GM23338 (cell line): ENCODE results near the gene EXOC6. TPM values are rescaled to one million over a fixed set of nuclear protein-coding genes. Genes with fewer than 3 reads are reported as not detected.

Experiments
- ATAC-seq: fragments of 200-7000 bp; cut with Tn5 transposase; 3 replicates; pipeline ENCODE4 v1.9.1; 2020
- DNase-seq: peaks from one replicate; pipeline ENCODE4 v3.0.0-alpha.2; 2015; ENCODE audit warnings: low spot score
- H2AFZ ChIP-seq: fragments of 200-600 bp; sonication (generic); 2 replicates; pipeline ENCODE4 v1.8.0; 2016; ENCODE audit warnings: antibody characterized with exemption, mild to moderate bottlenecking, moderate library complexity
- H3F3A ChIP-seq: fragments of 200-600 bp; sonication (generic); replicated peaks from 2 replicates; pipeline ENCODE4 v1.8.0; 2017; ENCODE audit warnings: antibody characterized with exemption, mixed run types, low read depth
- H3K27ac ChIP-seq: fragments of 200-600 bp; sonication (generic); 2 replicates; pipeline ENCODE4 v1.6.1; 2016; ENCODE audit warnings: low read depth
- H3K27me3 ChIP-seq: fragments of 200-600 bp; sonication (generic); 2 replicates; pipeline ENCODE4 v1.8.0; 2016; ENCODE audit warnings: mild to moderate bottlenecking, mixed run types, moderate library complexity; ENCODE audit not compliant: insufficient read depth
- H3K36me3 ChIP-seq: fragments of 200-600 bp; sonication (generic); 2 replicates; pipeline ENCODE4 v1.8.0; 2016; ENCODE audit warnings: mild to moderate bottlenecking; ENCODE audit not compliant: insufficient read depth
- H3K4me1 ChIP-seq: fragments of 200-600 bp; sonication (generic); 2 replicates; pipeline ENCODE4 v1.8.0; 2016; ENCODE audit warnings: mild to moderate bottlenecking, moderate library complexity; ENCODE audit not compliant: insufficient read depth
- H3K4me2 ChIP-seq: fragments of 200-600 bp; sonication (generic); 2 replicates; pipeline ENCODE4 v1.7.1; 2017; ENCODE audit warnings: mixed run types
- H3K4me3 ChIP-seq: fragments of 200-600 bp; sonication (generic); 2 replicates; pipeline ENCODE4 v1.6.1; 2016; ENCODE audit warnings: mixed run types
- H3K79me2 ChIP-seq: fragments of 200-600 bp; sonication (generic); replicated peaks from 2 replicates; pipeline ENCODE4 v1.8.0; 2017; ENCODE audit warnings: mild to moderate bottlenecking; ENCODE audit not compliant: insufficient read depth
- H3K9me2 ChIP-seq: fragments of 200-600 bp; sonication (generic); 2 replicates; pipeline ENCODE4 v1.8.0; 2017; ENCODE audit not compliant: insufficient read depth
- H4K20me1 ChIP-seq: fragments of 200-600 bp; sonication (generic); replicated peaks from 2 replicates; pipeline ENCODE4 v1.8.0; 2017; ENCODE audit warnings: mild to moderate bottlenecking; ENCODE audit not compliant: insufficient read depth
- H3K27ac Mint-ChIP-seq: 2 replicates; pipeline ENCODE4 v1.8.0; 2020; ENCODE audit warnings: inconsistent platforms, mild to moderate bottlenecking, moderate library complexity, mixed read lengths
- H3K27me3 Mint-ChIP-seq: 3 replicates; pipeline ENCODE4 v1.8.0; 2022; ENCODE audit warnings: low read depth, mild to moderate bottlenecking, moderate library complexity, mixed read lengths, inconsistent platforms; ENCODE audit not compliant: insufficient read depth, poor library complexity
- H3K36me3 Mint-ChIP-seq: 3 replicates; pipeline ENCODE4 v1.8.0; 2021; ENCODE audit warnings: low read depth, mild to moderate bottlenecking, inconsistent platforms, moderate library complexity, mixed read lengths
- H3K4me1 Mint-ChIP-seq: 3 replicates; pipeline ENCODE4 v1.8.0; 2020; ENCODE audit warnings: mild to moderate bottlenecking, inconsistent platforms, mixed read lengths
- H3K4me3 Mint-ChIP-seq: 3 replicates; pipeline ENCODE4 v1.8.0; 2021; ENCODE audit warnings: moderate library complexity, mild to moderate bottlenecking, inconsistent platforms, mixed read lengths
- H3K9me3 Mint-ChIP-seq: 3 replicates; pipeline ENCODE4 v1.8.0; 2020; ENCODE audit warnings: moderate library complexity, mild to moderate bottlenecking, inconsistent platforms, mixed read lengths
- CTCF ChIP-seq, 2 experiments: fragments of 200-600 bp in 1 of 2; sonication (generic) in 1 of 2; conservative IDR thresholded peaks; 2 replicates each; pipeline versions ENCODE4 v1.5.1 to v1.6.1; 2016 to 2017; ENCODE audit warnings: antibody characterized with exemption in 2 of 2, low read depth in 2 of 2, mild to moderate bottlenecking in 2 of 2, moderate library complexity in 1 of 2
- ETS1 ChIP-seq: IDR thresholded peaks from 2 replicates; pipeline ENCODE4 v1.6.1; 2016; ENCODE audit warnings: antibody characterized with exemption
- EZH2 ChIP-seq: fragments of 200-600 bp; sonication (generic); IDR thresholded peaks from one replicate; pipeline ENCODE4 v1.8.0; 2017; ENCODE audit warnings: antibody characterized with exemption, mild to moderate bottlenecking, low read depth; ENCODE audit not compliant: unreplicated experiment
- EZH2phosphoT487 ChIP-seq: fragments of 200-600 bp; sonication (generic); IDR thresholded peaks from one replicate; pipeline ENCODE4 v1.8.1; 2018; ENCODE audit warnings: antibody characterized with exemption; ENCODE audit not compliant: unreplicated experiment
- POLR2AphosphoS5 ChIP-seq: IDR thresholded peaks from 2 replicates; pipeline ENCODE4 v1.6.1; 2016; ENCODE audit warnings: antibody characterized with exemption, low read depth
- REST ChIP-seq: IDR thresholded peaks from one replicate; pipeline ENCODE4 v1.6.1; 2018; ENCODE audit warnings: antibody characterized with exemption; ENCODE audit not compliant: unreplicated experiment
- STAT1 ChIP-seq: IDR thresholded peaks from one replicate; pipeline ENCODE4 v1.6.1; 2016; ENCODE audit warnings: antibody characterized with exemption; ENCODE audit not compliant: unreplicated experiment
- ZNF114 ChIP-seq: fragments of 250-450 bp; sonication (Bioruptor Pico); IDR thresholded peaks from 2 replicates; pipeline ENCODE4 v1.5.0; 2020; ENCODE audit warnings: mild to moderate bottlenecking, moderate library complexity
- polyA plus RNA-seq: library from polyadenylated mRNA; unstranded; fragments of >200 nt; fragmentation: Nextera tagmentation; extraction: Ambion mirVana; gene quantifications from 2 replicates; pipeline ENCODE4 v1.2.1, GENCODE V29; 2016
- total RNA-seq: library from RNA; depleted of rRNA; stranded (reverse); fragments of >200 nt; shearing (Covaris generic); gene quantifications from 2 replicates; pipeline ENCODE4 v1.2.3, GENCODE V29; 2014

The EXOC6 gene
- total and polyA plus RNA-seq, 2 experiments from 2014 or later: 5.0 to 6.0 TPM

GRCh38 chr10:92839191-92840085 is 8.9 kb upstream of the EXOC6 start:
- Mint-ChIP-seq H3K4me3 (no peak overlapping the region), H3K4me1 (peaks cover 16% of the 10 kb centered on the region; the same call in 2 of the 3 replicates), H3K27ac (no peak overlapping the region), H3K36me3 (no peaks in the 10 kb centered on the region), H3K27me3 (peaks cover 2% of the 10 kb centered on the region), H3K9me3 (no peaks in the 10 kb centered on the region)
- H3K9me2 ChIP-seq: no peaks in the 10 kb centered on the region
- H4K20me1 ChIP-seq: no peaks in the 10 kb centered on the region
- H3K79me2 ChIP-seq: no peaks in the 10 kb centered on the region
- peak; percentile 85 for ATAC-seq
- H2AFZ ChIP-seq: peak overlapping the region; percentile 31
- TF ChIP-seq EZH2phosphoT487: no peak
- TF ChIP-seq REST: no peak
- TF ChIP-seq ZNF114: no peak
- TF ChIP-seq STAT1: no peak
- peak; percentile 93 to 98 for TF ChIP-seq CTCF (conservative IDR thresholded peaks at IDR 0.05; ENCODE audit: low read depth in 2 of 2)
- TF ChIP-seq ETS1: no peak
- no peak overlapping the region for H3K4me2 ChIP-seq
- H3K36me3 ChIP-seq: no peaks in the 10 kb centered on the region
- H3K4me1 ChIP-seq: peaks cover 26% of the 10 kb centered on the region; the same call in 1 of the 2 replicates
- no peak overlapping the region for H3K27ac ChIP-seq
- H3K4me3 ChIP-seq: no peak overlapping the region
- no peaks in the 10 kb centered on the region for H3K27me3 ChIP-seq
- DNase-seq: peak; percentile 90
- no peaks in the 10 kb centered on the region for H3F3A ChIP-seq

GRCh38 chr10:92844746-92845145 is 3.6 kb upstream of the EXOC6 start:
- peaks cover 31% of the 10 kb centered on the region for H3K27me3 ChIP-seq
- no peaks in the 10 kb centered on the region for H3K36me3 ChIP-seq
- TF ChIP-seq CTCF (conservative IDR thresholded peaks at IDR 0.05; ENCODE audit: low read depth in 2 of 2) (peak; percentile 1 to 12; a peak in 1 of 4 replicates), EZH2 (no peak), STAT1 (no peak), POLR2AphosphoS5 (no peak)
- H3K36me3 Mint-ChIP-seq: no peaks in the 10 kb centered on the region
- no peaks in the 10 kb centered on the region for H3K9me2 ChIP-seq
- H3K9me3 Mint-ChIP-seq: peaks cover 4% of the 10 kb centered on the region; the same call in 2 of the 3 replicates
- no peak for ATAC-seq
- H3K4me3 Mint-ChIP-seq: no peak overlapping the region
- H3K4me3 ChIP-seq: no peak overlapping the region
- peak; percentile 35 for DNase-seq
- no peak overlapping the region for H3K4me2 ChIP-seq
- peaks cover 25% of the 10 kb centered on the region for H3K27me3 Mint-ChIP-seq
- H3K79me2 ChIP-seq: no peaks in the 10 kb centered on the region
- no peaks in the 10 kb centered on the region for H3F3A ChIP-seq
- no peak overlapping the region for H3K27ac Mint-ChIP-seq
- H3K4me1 Mint-ChIP-seq: peaks cover 12% of the 10 kb centered on the region; the same call in 2 of the 3 replicates
- no peaks in the 10 kb centered on the region; the same call in 1 of the 2 replicates for H4K20me1 ChIP-seq
- H2AFZ ChIP-seq: no peak overlapping the region
- H3K27ac ChIP-seq: no peak overlapping the region
- peaks cover 13% of the 10 kb centered on the region; the same call in 1 of the 2 replicates for H3K4me1 ChIP-seq
